ENCODE results near the gene PITPNC1.

Gene PITPNC1

GRCh38 chr17:67434061-67434525 is 57.0 kb downstream of the PITPNC1 start:
- no peak for DNase-seq (ENCODE audit: low spot score)

GRCh38 chr17:67435122-67435521 is 58.0 kb downstream of the PITPNC1 start:
- DNase-seq (ENCODE audit: low spot score), result no peak

- no peak for DNase-seq (ENCODE audit: low spot score)
Observed at GRCh38 chr17:67435786-67436185, 58.7 kb downstream of the PITPNC1 start.

- no peak for DNase-seq (ENCODE audit: low spot score)
Observed at GRCh38 chr17:67436233-67436632, 59.2 kb downstream of the PITPNC1 start.

- DNase-seq (ENCODE audit: low spot score), result no peak
Observed at GRCh38 chr17:67438667-67439066, 61.6 kb downstream of the PITPNC1 start.

GRCh38 chr17:67439269-67439668 is 62.2 kb downstream of the PITPNC1 start:
- no peak for DNase-seq (ENCODE audit: low spot score)

- DNase-seq (ENCODE audit: low spot score), result no peak
Observed at GRCh38 chr17:67440277-67441051, 63.4 kb downstream of the PITPNC1 start.

- peak; percentile 65 for DNase-seq (ENCODE audit: low spot score)
Observed at GRCh38 chr17:67441052-67441895, 64.2 kb downstream of the PITPNC1 start.

GRCh38 chr17:67441896-67442219 is 64.8 kb downstream of the PITPNC1 start:
- no peak for DNase-seq (ENCODE audit: low spot score)

GRCh38 chr17:67442787-67443624 is 65.9 kb downstream of the PITPNC1 start:
- no peak for DNase-seq (ENCODE audit: low spot score)

GRCh38 chr17:67443931-67444595 is 67.0 kb downstream of the PITPNC1 start:
- no peak for DNase-seq (ENCODE audit: low spot score)

- DNase-seq (ENCODE audit: low spot score), result no peak
Observed at GRCh38 chr17:67448449-67448848, 71.4 kb downstream of the PITPNC1 start.

- no peak for DNase-seq (ENCODE audit: low spot score)
Observed at GRCh38 chr17:67449065-67449464, 72.0 kb downstream of the PITPNC1 start.

GRCh38 chr17:67449845-67450755 is 73.0 kb downstream of the PITPNC1 start:
- no peak for DNase-seq (ENCODE audit: low spot score)

- DNase-seq (ENCODE audit: low spot score), result no peak
Observed at GRCh38 chr17:67452681-67453554, 75.8 kb downstream of the PITPNC1 start.

GRCh38 chr17:67456103-67456502 is 79.0 kb downstream of the PITPNC1 start:
- no peak for DNase-seq (ENCODE audit: low spot score)

GRCh38 chr17:67456889-67457288 is 79.8 kb downstream of the PITPNC1 start:
- no peak for DNase-seq (ENCODE audit: low spot score)

GRCh38 chr17:67458203-67458602 is 81.1 kb downstream of the PITPNC1 start:
- DNase-seq (ENCODE audit: low spot score), result no peak

- no peak for DNase-seq (ENCODE audit: low spot score)
Observed at GRCh38 chr17:67459985-67460384, 82.9 kb downstream of the PITPNC1 start.
